ENCODE data around the gene KLHDC1.
A peak's percentile ranks its signal among the peaks of the same experiment; 100 is the strongest.
"Not testable (repeated sequence)": the region's sequence is repeated elsewhere in the genome, so short reads cannot be mapped to it uniquely, and the experiment has no call there.

KLHDC1 gene, protein sequence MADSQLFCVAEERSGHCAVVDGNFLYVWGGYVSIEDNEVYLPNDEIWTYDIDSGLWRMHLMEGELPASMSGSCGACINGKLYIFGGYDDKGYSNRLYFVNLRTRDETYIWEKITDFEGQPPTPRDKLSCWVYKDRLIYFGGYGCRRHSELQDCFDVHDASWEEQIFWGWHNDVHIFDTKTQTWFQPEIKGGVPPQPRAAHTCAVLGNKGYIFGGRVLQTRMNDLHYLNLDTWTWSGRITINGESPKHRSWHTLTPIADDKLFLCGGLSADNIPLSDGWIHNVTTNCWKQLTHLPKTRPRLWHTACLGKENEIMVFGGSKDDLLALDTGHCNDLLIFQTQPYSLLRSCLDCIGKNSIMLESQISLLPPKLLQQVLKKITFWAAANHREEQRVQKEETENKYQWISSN

DNA sequence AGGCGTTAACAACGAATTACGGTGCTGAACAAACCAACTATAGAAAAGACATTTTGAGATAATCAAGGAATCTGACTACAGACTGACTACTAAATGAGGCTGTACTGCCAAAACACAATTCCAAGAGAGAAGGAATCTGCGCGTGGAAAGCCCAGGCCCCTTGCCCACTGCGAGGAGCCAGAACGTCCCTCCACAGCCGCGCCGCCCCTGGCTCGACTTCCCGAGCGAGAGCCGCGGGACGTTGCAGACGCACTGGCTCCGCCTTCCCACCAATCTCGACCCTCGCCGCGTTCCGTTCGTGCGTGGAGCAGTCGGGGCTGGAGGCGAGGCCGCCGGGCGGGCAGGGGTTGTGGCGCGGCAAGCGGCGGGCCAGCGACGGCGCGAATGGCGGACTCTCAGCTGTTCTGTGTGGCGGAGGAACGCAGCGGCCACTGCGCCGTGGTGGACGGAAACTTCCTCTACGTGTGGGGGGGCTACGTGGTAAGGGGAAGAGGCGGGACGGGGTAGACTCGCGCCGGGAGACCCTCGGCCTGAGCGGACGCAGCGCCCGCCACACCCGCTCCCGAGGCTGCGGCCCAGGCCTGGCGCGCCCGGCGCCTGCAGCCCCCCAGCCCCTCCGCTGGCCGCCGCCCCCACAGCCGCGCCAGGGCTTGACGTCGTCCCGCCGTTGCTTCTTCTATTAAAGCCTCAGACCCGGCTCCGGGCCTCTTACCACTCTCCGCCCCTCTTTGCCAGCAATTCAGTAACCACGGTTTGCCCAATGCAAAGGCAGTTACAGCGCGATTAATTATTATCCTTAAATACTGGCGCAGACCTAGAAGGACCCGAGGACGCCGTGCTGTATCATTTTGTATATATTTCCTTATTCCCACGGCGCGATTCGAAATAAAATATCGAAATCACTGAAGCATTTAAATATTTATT is at the start of gene KLHDC1:
KLHDC1 (plus strand) TSS at position 310 of the 924 bp plus-strand sequence; CDS start at position 385, 75 bp downstream.
- TF ChIP-seq BHLHE40 (IDR thresholded peaks at IDR 0.05; ENCODE audit: borderline replicate concordance) (no peak), FOXM1 (IDR thresholded peaks at IDR 0.05; ENCODE audit: borderline replicate concordance) (peak; percentile 65), TARDBP (IDR thresholded peaks at IDR 0.05) (peak; percentile 87), ARNT (IDR thresholded peaks at IDR 0.05) (no peak), L3MBTL2 (conservative IDR thresholded peaks at IDR 0.05) (peak; percentile 51; the same call in 1 of the 2 replicates), PKNOX1 (IDR thresholded peaks at IDR 0.05) (no peak), ZNF384 (IDR thresholded peaks at IDR 0.05) (peak; percentile 85)
- DNase-seq (ENCODE audit: extremely low spot score), result peak; percentile 64
- ChIA-PET POLR2A (interaction anchor here (0.6 to 4.4 kb wide), 9 partner anchors 10 to 159 kb away, joined by 3 to 55 read pairs (median 5); partner anchors contain the start of genes KLHDC2, MGAT2, NEMF and RPL36AL), CTCF (no interaction called here)

- TF ChIP-seq L3MBTL2 (conservative IDR thresholded peaks at IDR 0.05) (no peak), BHLHE40 (IDR thresholded peaks at IDR 0.05; ENCODE audit: borderline replicate concordance) (no peak), LEF1 (IDR thresholded peaks at IDR 0.05; ENCODE audit: borderline replicate concordance) (no peak), FOXM1 (IDR thresholded peaks at IDR 0.05; ENCODE audit: borderline replicate concordance) (no peak), ZNF384 (IDR thresholded peaks at IDR 0.05) (no peak), PKNOX1 (IDR thresholded peaks at IDR 0.05) (no peak), ELF4 (IDR thresholded peaks at IDR 0.05) (no peak), NFRKB (IDR thresholded peaks at IDR 0.05) (no peak)
- DNase-seq (ENCODE audit: extremely low spot score), result no peak
- CTCF ChIA-PET, result no interaction called here
- POLR2A ChIA-PET, result no interaction called here
These were observed 39.4 kb upstream of the KLHDC1 start for GRCh38 chr14:49653508-49653907.

GRCh38 chr14:49654511-49654910 is 38.4 kb upstream of the KLHDC1 start:
- no peak for TF ChIP-seq CTBP1 (IDR thresholded peaks at IDR 0.05; ENCODE audit: borderline replicate concordance)
- ChIA-PET POLR2A (no interaction called here), CTCF (no interaction called here)
- DNase-seq (ENCODE audit: extremely low spot score), result no peak

GRCh38 chr14:49657500-49657899 is 35.4 kb upstream of the KLHDC1 start:
- DNase-seq (ENCODE audit: extremely low spot score); POLR2A ChIA-PET; CTCF ChIA-PET: not testable (repeated sequence)

DNA sequence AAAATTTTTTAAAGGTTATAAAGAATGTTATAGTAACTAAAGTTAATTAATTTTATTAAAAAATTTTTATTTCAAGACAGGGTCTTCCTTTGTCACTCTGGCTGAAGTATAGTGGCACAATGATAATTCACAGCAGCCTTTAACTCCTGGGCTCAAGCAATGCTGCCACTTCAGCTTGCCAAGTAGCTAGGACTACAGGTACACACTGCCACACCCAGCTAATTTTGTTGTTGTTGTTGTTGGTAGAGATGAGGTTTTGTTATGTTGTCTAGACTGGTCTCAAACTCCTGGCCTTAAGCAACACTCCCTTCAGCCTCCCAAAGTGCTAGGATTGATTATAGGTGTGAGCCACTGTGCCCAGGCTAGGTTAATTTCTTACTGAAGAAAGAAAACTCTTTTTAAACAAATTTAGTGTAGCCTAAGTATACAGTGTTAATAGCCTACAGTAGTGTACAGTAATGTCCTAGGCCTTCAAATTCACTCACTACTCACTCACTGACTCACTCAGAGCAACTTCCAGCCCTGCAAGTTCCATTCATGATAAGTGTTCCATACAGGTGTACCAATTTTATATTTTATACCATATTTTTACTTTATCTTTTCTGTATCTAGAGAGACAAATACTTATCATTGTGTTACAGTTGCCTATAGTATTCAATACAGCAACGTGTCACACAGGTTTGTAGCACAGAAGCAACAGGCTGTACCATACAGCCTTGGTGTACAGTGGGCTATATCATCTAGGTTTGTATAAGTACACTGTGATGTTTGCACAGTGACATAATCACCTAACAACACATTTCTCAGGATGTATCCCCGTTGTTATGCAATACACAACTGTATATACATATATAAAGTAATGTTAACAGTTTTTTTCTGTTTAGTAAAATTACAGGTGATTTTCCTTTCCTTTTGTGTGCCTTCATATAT is 33.1 kb upstream of the KLHDC1 start:
- TF ChIP-seq L3MBTL2 (conservative IDR thresholded peaks at IDR 0.05), result no peak
- no peak for TF ChIP-seq ARNT (IDR thresholded peaks at IDR 0.05)
- TF ChIP-seq FOXM1 (IDR thresholded peaks at IDR 0.05; ENCODE audit: borderline replicate concordance), result no peak
- TF ChIP-seq NFRKB (IDR thresholded peaks at IDR 0.05), result no peak
- no peak for TF ChIP-seq SUZ12 (IDR thresholded peaks at IDR 0.05)
- TF ChIP-seq SP1 (IDR thresholded peaks at IDR 0.05), result no peak
- TF ChIP-seq HDGF (IDR thresholded peaks at IDR 0.05; ENCODE audit: borderline replicate concordance), result no peak
- TF ChIP-seq TARDBP (IDR thresholded peaks at IDR 0.05), result no peak
- TF ChIP-seq FOXA1 (IDR thresholded peaks at IDR 0.05), result no peak
- TF ChIP-seq PKNOX1 (IDR thresholded peaks at IDR 0.05), result no peak
- no peak for TF ChIP-seq ZNF384 (IDR thresholded peaks at IDR 0.05)
- TF ChIP-seq BHLHE40 (IDR thresholded peaks at IDR 0.05; ENCODE audit: borderline replicate concordance), result no peak
- no peak for TF ChIP-seq FOXK2 (IDR thresholded peaks at IDR 0.05)
- TF ChIP-seq CTBP1 (IDR thresholded peaks at IDR 0.05; ENCODE audit: borderline replicate concordance), result no peak
- no peak for TF ChIP-seq LEF1 (IDR thresholded peaks at IDR 0.05; ENCODE audit: borderline replicate concordance)
- no peak for TF ChIP-seq ELF4 (IDR thresholded peaks at IDR 0.05)
- ChIA-PET CTCF (no interaction called here), POLR2A (no interaction called here)
- no peak for DNase-seq (ENCODE audit: extremely low spot score)

GRCh38 chr14:49670475-49670874 is 22.4 kb upstream of the KLHDC1 start:
- ChIA-PET POLR2A (no interaction called here), CTCF (no interaction called here)

More at GRCh38 chr14:49670475-49670874, 22.4 kb upstream of the KLHDC1 start:
- DNase-seq (ENCODE audit: extremely low spot score), result no peak
- TF ChIP-seq ELF4 (IDR thresholded peaks at IDR 0.05) (no peak), NFRKB (IDR thresholded peaks at IDR 0.05) (no peak), ZNF384 (IDR thresholded peaks at IDR 0.05) (no peak), FOXK2 (IDR thresholded peaks at IDR 0.05) (no peak), BHLHE40 (IDR thresholded peaks at IDR 0.05; ENCODE audit: borderline replicate concordance) (no peak), FOXA1 (IDR thresholded peaks at IDR 0.05) (no peak), HDGF (IDR thresholded peaks at IDR 0.05; ENCODE audit: borderline replicate concordance) (no peak), FOXM1 (IDR thresholded peaks at IDR 0.05; ENCODE audit: borderline replicate concordance) (no peak), LEF1 (IDR thresholded peaks at IDR 0.05; ENCODE audit: borderline replicate concordance) (no peak), PKNOX1 (IDR thresholded peaks at IDR 0.05) (no peak), SP1 (IDR thresholded peaks at IDR 0.05) (no peak), CTBP1 (IDR thresholded peaks at IDR 0.05; ENCODE audit: borderline replicate concordance) (no peak), ARNT (IDR thresholded peaks at IDR 0.05) (no peak), TARDBP (IDR thresholded peaks at IDR 0.05) (no peak), SUZ12 (IDR thresholded peaks at IDR 0.05) (no peak), L3MBTL2 (conservative IDR thresholded peaks at IDR 0.05) (no peak)

Measured in HEK293T (cell line).